Measurements from ENCODE around the gene MSRB2. TPM values are rescaled to one million over a fixed set of nuclear protein-coding genes. Genes with fewer than 3 reads are reported as not detected.
A peak's percentile ranks its signal among the peaks of the same experiment; 100 is the strongest.

Gene MSRB2
- total RNA-seq (3.0 and 3.5 TPM in 2 replicates), polyA plus RNA-seq (1.5 and 2.0 TPM in 2 replicates), polyA minus RNA-seq (1.1 and 1.3 TPM in 2 replicates)
- total RNA-seq (2013): 3.4 TPM

GRCh38 chr10:23095404-23095965 lies at the start of gene MSRB2:
Gene MSRB2, plus strand, starts transcription at chr10:23095579. Its CDS starts 30 bp downstream, at chr10:23095609.
- peak within 1 kb of the TSS; percentile 88 for H3K4me2 ChIP-seq (replicated peaks; ENCODE audit: low read depth, low read length, poor library complexity, severe bottlenecking)
- no peaks in the 10 kb centered on the region for H3K79me2 ChIP-seq (ENCODE audit: control insufficient read depth, insufficient read depth, low read length)
- TF ChIP-seq EZH2 (IDR thresholded peaks at IDR 0.05; ENCODE audit: borderline replicate concordance, insufficient read depth, low read depth, low read length, poor library complexity, severe bottlenecking) (no peak), CTCF (IDR thresholded peaks at IDR 0.05) (no peak)
- POLR2A ChIA-PET: no interaction called here
- no peaks in the 10 kb centered on the region for H3K27me3 ChIP-seq (replicated peaks in 1 of 4; ENCODE audit: control extremely low read depth in 1 of 4, control insufficient read depth in 3 of 4, insufficient read depth in 4 of 4, low read length in 3 of 4)
- H3K4me3 ChIP-seq (ENCODE audit: control extremely low read depth in 1 of 5, extremely low read depth in 1 of 5, insufficient read depth in 1 of 5, low read depth in 2 of 5, low read length in 4 of 5): peak within 1 kb of the TSS; percentile 42 to 83 (median 58)
- H4K20me1 ChIP-seq (ENCODE audit: control insufficient read depth, insufficient read depth, low read length, poor library complexity, severe bottlenecking): no peaks in the 10 kb centered on the region
- Mint-ChIP-seq H3K27me3 (no peaks in the 10 kb centered on the region), H3K4me1 (peaks cover 22% of the 10 kb centered on the region), H3K9me3 (ENCODE audit: insufficient read depth) (peaks cover 15% of the 10 kb centered on the region), H3K4me3 (peak within 1 kb of the TSS; percentile 96), H3K27ac (peak within 1 kb of the TSS; percentile 86)
- H3K9ac ChIP-seq (ENCODE audit: low read length): peak within 1 kb of the TSS; percentile 77
- CTCF ChIA-PET: no interaction called here
- no peaks in the 10 kb centered on the region for H3K36me3 ChIP-seq (replicated peaks in 1 of 2; ENCODE audit: control extremely low read depth in 1 of 2, control insufficient read depth in 1 of 2, extremely low read depth in 1 of 2, insufficient read depth in 2 of 2, low read length in 1 of 2)
- under 1% methylated on average over 37 of the region's 50 CpGs for WGBS (ENCODE audit: insufficient coverage)
- peaks cover 12% of the 10 kb centered on the region in 2 donors for H3K4me1 ChIP-seq (ENCODE audit: control insufficient read depth in 2 of 2, insufficient read depth in 2 of 2, low read length in 2 of 2)
- intact Hi-C loops (cut with micrococcal nuclease): loop anchor here (1.0 kb wide), 1 partner anchor 1092 kb away; the partner anchor contains the start of gene DNAJC1
- H2AFZ ChIP-seq (ENCODE audit: insufficient read depth, low read depth, low read length, poor library complexity, severe bottlenecking): peak within 1 kb of the TSS; percentile 74
- DNase-seq (peak; percentile 79), ATAC-seq (ENCODE audit: low read depth) (peak; percentile 81)
- H3K9me3 ChIP-seq (ENCODE audit: control extremely low read depth in 1 of 3, control insufficient read depth in 2 of 3, insufficient read depth in 1 of 3, low read length in 2 of 3): peaks cover 0 to 5% (median 4%) of the 10 kb centered on the region in 3 donors
- H3K27ac ChIP-seq (ENCODE audit: low read length in 2 of 2): peak within 1 kb of the TSS in 1 of 2 donors; percentile 64

DNA sequence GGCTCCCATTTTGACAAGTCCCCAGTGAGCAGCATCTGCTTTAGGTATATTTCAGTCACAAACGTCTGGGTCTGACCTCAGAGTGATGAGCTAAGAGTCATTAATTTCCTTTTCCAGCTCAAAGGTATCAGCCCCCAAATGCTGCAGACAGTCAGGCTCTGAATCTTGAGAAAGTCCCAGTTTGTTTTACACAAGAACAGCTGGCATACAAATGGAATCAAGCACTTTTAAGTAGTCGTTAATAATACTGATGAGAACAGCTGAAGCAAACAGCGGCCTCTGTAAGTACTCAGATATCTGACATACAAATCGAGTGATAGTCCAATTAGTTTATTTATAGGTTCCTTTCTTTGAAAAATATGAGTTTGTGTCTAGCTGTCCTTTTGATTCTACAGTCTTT lies 49.4 kb upstream of the MSRB2 start:
- Histone ChIP-seq H3K79me2 (ENCODE audit: control insufficient read depth, insufficient read depth, low read length) (no peaks in the 10 kb centered on the region), H3K9me3 (ENCODE audit: control extremely low read depth in 1 of 3, control insufficient read depth in 2 of 3, insufficient read depth in 1 of 3, low read length in 2 of 3) (no peaks in the 10 kb centered on the region), H3K27ac (ENCODE audit: low read length in 2 of 2) (no peak overlapping the region), H3K36me3 (replicated peaks in 1 of 2; ENCODE audit: control extremely low read depth in 1 of 2, control insufficient read depth in 1 of 2, extremely low read depth in 1 of 2, insufficient read depth in 2 of 2, low read length in 1 of 2) (no peaks in the 10 kb centered on the region), H3K4me1 (ENCODE audit: control insufficient read depth in 2 of 2, insufficient read depth in 2 of 2, low read length in 2 of 2) (no peaks in the 10 kb centered on the region), H3K4me3 (ENCODE audit: control extremely low read depth in 1 of 5, extremely low read depth in 1 of 5, insufficient read depth in 1 of 5, low read depth in 2 of 5, low read length in 4 of 5) (no peak overlapping the region), H2AFZ (ENCODE audit: insufficient read depth, low read depth, low read length, poor library complexity, severe bottlenecking) (no peak overlapping the region), H3K9ac (ENCODE audit: low read length) (no peak overlapping the region), H3K27me3 (replicated peaks in 1 of 4; ENCODE audit: control extremely low read depth in 1 of 4, control insufficient read depth in 3 of 4, insufficient read depth in 4 of 4, low read length in 3 of 4) (peaks cover 0 to 2% (median 0%) of the 10 kb centered on the region in 4 experiments), H3K4me2 (replicated peaks; ENCODE audit: low read depth, low read length, poor library complexity, severe bottlenecking) (no peak overlapping the region), H4K20me1 (ENCODE audit: control insufficient read depth, insufficient read depth, low read length, poor library complexity, severe bottlenecking) (no peaks in the 10 kb centered on the region)
- no peak for ATAC-seq (ENCODE audit: low read depth)
- Mint-ChIP-seq H3K9me3 (ENCODE audit: insufficient read depth) (no peaks in the 10 kb centered on the region), H3K27ac (no peak overlapping the region), H3K4me3 (no peak overlapping the region), H3K4me1 (no peaks in the 10 kb centered on the region), H3K27me3 (peaks cover 25% of the 10 kb centered on the region)
- POLR2A ChIA-PET: no interaction called here
- no peak for DNase-seq
- intact Hi-C loops (cut with micrococcal nuclease): no loop called here
- no peak for TF ChIP-seq EZH2 (IDR thresholded peaks at IDR 0.05; ENCODE audit: borderline replicate concordance, insufficient read depth, low read depth, low read length, poor library complexity, severe bottlenecking)
- TF ChIP-seq CTCF (IDR thresholded peaks at IDR 0.05): no peak
- CTCF ChIA-PET: no interaction called here
- WGBS (ENCODE audit: insufficient coverage): 68% methylated on average over 3 of the region's 4 CpGs
